ENCODE results near the gene ARL6IP1. TPM values are rescaled to one million over a fixed set of nuclear protein-coding genes. Genes with fewer than 3 reads are reported as not detected.

The ARL6IP1 gene
- 557 and 561 TPM in 2 replicates for total RNA-seq (2014; rRNA removed; shearing (Covaris generic))
- 204 and 219 TPM in 2 replicates for polyA plus RNA-seq (2015; cell fraction: cytosol; rRNA removed)
- 185 and 216 TPM in 2 replicates for polyA plus RNA-seq (2015; cell fraction: nucleus; rRNA removed)

DNA sequence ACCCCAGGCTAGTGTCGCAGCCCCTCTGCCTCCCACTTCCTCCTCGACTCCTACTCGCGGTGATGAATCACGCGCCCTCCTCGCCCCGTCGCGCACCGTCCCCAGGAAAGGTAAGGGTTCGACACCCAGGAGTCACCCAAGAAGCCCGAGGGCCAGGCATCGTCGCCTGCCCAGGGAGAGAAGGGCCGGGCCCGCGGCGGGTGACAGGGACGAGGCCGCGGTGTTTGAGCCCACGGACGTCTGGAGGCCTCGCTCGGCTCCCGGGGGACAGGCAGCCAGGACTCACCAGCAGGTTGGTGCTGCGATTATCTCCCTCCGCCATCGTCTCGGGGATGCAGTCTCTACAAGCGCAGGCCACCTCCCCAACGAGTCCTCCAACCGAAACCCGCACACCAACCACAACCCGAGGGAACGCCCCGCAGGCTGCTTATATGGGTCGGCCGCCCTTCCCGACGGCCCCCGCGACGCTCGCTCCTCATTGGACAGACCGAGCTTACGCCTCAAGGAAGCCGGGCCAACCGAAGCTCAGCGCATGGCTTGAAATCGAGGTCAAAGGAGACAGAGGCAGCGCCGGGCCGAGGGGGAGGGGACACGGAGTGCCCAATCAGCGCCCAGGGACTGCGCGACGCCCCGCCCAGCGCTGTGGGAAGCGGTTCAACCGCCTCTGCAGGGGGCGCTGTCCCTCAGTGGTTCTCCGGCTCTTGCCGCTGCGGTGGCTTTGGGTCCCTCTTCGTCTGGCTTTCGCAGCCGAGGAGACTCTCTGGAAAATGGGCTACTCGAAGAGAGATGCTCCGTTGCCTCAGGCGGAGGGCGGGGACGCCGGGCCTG is at the start of gene ARL6IP1:
TSS of gene ARL6IP1 (minus strand) at position 405 of the 828 bp plus-strand sequence. CDS start at position 322, 83 bp downstream.
- peak; percentile 100 for DNase-seq (ENCODE audit: low read depth)

DNA sequence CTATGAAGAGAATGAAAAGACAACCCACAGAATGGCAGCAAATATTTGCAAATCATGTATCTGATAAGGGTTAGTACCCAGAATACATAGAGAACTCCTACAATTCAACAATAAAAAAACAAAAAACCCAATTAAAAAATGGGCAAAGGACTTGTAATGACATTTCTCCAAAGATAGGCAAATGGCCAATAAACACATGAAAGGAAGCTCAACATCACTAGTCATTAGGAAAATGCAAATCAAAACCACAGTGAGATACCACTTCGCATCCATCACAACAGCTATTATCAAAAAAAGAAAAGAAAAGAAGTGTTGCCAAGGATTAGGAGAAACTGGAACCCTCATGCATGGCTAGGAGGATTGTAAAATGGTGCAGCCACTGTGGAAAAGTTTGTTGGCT is 45.1 kb upstream of the ARL6IP1 start:
- no peak for DNase-seq (ENCODE audit: low read depth)

DNA sequence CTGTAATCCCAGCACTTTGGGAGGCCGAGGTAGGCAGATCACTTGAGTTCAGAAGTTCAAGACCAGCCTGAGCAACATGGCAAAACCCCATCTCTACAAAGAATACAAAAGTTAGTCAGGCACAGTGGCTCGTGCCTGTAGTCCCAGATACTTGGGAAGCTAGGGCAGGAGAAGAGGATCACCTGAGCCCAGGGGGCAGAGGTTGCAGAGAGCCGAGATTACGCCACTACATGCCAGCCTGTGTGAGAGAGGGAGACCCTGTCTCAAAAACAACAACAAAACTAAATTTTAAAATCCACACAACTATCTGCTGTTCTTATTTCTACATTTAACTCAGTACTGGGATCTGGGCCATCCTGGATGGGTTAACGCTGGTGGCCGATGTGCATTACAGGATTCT is 41.2 kb upstream of the ARL6IP1 start:
- no peak for DNase-seq (ENCODE audit: low read depth)

DNA sequence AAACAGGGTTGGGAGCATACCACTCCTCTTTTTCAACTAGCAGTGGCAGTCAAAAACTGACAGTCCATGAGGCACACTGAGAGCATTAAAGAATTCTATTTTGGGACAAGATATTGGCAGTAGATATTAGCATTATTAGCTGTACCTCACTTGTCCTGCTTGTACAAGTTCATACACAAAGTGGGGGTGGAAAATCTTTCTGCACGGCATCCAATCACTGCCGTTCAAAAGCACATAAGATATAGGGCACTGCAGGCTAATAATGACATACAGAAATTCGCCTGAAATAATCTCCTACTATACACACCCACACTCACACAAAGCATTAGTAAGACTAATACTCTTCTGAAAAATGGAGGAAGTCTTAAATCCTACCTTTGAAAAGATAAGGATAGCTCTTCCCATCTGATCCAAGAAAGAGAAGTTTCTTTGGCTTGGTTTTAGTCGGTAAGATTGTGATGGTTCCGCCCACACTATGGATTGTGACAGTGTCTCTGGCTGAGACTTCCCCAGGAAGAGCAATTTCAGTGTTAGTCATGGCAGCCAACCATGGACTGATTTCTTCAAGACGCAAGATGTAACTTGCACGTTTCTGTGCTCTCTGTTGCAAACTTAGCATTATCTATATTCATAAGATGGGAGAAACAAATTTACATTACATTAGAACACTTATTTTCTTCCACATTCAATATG is 40.6 kb upstream of the ARL6IP1 start:
- no peak for DNase-seq (ENCODE audit: low read depth)

DNA sequence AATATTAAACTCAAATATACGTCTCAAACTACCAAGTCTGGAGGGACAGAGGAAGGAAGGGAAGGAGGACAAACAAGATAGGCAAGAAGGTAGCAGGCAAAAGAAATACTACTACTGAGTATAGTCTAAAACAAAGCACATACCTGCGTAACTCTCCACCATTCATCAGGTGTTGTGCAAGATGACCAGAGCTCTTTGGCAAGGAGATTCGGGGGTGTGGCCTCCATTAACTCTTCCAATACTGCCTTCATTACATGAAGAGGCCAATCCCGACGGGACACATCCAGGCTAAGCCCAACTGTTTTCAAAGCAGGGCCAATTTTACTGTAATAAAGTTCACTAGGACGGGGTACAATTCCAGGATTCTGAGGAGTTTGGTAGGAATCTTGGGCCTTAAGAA is 38.2 kb upstream of the ARL6IP1 start:
- DNase-seq (ENCODE audit: low read depth): no peak

DNA sequence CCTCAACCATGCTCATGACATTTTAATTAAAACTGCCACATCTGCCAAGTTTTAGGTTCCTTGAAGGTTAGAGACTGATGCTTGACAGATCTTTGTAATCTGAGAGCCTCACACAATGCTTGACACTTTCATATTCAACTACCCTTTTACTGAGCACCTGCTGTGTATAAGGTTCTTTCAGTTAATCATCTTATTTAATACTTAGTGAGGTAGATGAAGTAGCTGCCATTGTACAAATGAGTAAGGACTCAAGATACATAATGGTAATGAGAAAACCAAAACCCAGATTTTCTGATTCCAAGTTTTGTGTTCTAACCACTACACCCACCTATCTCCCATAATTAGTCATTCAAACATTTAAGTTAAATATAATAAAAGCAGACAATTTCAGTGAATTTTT is 35.4 kb upstream of the ARL6IP1 start:
- no peak for DNase-seq (ENCODE audit: low read depth)

DNA sequence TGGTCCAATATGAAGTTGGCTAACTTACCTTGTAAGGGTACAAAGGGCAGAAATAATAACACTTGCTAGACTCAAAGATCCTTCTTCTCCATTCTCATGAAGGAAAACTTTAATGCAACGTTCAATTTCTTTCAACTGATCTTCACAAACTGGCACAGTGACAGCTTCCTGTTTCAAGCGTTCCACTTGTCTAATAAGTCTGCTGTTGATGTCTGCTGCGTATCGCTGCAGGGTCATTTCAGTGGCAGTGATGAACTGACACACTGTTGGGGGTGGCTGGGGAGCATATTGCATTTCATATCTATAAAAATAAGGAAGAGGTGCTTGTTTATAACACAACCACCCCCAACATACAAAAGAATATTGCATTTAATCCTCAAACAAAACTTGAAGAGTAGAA is 33.5 kb upstream of the ARL6IP1 start:
- DNase-seq (ENCODE audit: low read depth): no peak

DNA sequence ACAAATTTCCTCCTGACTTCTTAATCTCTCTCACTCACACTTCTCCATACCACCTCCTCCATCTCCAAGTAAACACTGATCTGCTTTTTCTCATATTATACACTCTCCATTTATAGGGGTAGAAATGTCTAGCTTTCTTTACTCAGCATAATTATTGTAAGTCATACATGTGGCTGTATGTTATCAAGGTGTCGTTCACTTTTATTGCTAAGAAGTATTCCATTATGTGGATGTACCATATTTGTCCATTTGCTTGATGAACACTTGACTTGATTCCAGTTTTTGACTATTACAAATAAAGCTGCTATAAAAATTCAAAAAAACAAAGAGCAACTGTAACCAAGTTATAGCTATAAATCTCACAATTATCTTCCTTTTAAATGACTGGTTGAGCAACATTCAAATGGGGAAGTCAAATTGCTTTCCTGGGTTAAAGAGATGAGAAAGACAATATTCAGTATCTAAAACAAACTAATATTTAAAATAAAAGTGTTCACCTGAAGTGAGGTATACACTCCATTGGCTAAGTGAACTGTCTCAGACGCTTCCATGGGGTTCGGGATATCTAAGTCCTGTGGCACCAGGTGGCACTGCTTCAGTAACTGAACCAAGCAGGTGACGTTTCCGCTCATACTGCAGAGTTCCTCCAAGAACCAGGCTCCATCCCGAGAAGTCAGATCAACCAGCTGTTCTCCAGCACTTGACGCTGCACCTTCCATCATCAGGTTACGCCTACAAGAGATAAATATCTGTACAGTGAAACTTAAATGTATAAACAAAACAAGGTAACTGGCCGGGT is 32.6 kb upstream of the ARL6IP1 start:
- no peak for DNase-seq (ENCODE audit: low read depth)

DNA sequence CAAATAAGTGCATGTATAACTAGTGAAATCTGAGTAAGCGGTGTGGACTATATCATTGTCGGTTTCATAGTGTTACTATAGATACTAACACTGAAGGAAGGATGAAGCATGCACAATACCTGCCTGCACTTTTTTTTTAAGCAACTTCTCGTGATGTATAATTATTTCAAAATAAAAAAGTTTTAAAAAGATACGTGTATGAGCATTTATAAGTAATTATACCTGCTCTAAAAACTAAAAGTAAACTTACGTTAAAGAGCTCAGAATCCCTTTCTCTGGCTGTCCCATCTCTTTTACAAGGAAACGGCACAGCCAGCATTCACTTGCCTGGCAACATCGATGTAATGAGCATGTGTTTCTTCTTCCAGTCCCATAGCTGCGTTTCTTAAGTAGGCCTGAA is 31.3 kb upstream of the ARL6IP1 start:
- no peak for DNase-seq (ENCODE audit: low read depth)

DNA sequence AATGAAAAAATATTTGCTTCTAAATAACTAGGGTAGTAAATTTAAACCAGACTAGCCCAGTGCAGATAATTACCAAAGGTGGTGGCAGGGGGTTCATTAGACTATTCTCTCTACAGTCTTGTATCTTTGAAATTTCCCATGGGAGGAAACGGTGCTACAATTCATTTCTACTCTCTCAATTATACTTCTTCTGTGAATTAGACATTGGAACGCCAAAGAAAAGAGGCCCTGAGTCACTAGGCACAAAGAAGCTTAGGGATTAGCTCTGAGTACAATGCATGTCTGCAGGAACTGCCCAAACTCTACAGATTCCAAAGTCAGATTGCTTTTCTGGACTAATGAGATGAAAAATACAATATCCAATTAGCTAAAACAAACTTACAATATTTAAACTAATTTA is 30.7 kb upstream of the ARL6IP1 start:
- no peak for DNase-seq (ENCODE audit: low read depth)

DNA sequence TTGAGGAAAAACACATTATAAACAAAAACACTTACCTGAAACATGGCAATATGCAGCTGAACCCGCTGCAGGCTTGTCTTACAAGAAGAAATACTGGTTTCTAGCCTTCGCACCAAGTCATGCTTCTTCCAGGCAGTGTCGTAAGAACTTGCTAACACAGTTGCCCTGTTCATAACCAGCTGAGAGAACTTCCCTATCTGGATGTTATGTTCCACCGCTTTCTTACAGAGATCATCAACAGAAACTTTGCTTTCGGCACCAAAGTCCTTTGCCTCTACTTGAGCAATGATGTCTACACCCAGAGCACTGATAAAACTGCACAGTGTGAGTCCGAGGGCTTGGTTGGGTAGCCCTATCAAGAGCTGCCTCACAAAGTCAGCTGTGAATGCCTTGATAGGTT is 27.9 kb upstream of the ARL6IP1 start:
- DNase-seq (ENCODE audit: low read depth): no peak

DNA sequence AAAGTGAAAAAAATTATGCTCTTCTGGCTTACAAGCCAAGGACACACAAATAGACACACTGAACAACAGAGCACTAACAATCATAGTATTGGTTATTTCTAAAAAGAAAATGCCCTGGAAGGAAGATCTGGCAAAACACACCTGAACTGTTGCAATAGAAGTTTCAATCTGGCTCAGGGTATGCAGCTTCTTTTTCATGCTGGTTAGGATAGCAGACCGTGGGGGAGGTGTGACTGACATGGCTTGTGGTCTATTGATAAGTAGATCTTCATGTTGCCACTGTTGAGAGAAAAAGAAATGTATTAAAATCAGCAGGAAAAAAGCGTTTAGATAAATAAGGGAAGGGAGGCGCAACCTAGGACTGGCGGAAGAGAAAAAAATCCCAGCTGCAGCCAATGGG is 26.5 kb upstream of the ARL6IP1 start:
- no peak for DNase-seq (ENCODE audit: low read depth)

DNA sequence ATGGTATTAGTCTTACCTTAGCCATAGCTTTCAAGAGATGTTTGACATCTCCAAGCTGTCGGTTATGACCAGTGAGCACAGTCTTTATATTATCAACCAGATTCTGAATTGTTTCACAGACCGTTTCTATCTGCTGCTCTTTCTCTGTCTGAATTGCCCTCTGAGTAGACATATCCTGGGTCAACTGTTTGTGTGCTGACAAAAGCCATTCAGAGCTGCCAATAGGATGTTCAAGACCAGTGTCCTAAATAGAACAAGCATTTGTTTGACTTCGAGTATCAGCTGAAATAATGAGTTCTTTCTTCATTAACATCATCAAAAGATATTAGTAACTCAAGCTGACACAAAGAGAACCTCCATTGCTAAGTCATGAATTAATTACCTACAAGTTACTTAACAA is 14.9 kb upstream of the ARL6IP1 start:
- no peak for DNase-seq (ENCODE audit: low read depth)

DNA sequence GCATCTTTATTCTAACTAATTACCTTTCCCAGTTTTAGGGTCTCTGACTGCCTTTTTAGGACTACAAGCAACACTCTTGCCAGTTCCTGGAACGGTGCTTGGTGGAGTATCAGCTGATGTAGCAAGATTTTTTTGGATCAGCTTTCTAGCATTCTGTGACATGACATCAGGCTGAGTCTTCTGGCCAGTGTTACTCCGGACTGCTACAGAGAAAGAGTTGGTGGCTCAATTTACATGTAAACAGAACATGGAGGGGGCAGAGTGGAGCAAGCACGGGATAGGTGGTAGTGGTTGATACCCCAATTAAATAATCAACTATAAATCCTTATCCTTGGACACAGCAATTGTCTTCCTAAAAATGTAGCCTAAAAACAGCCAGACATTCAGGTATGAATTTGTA is 10.6 kb upstream of the ARL6IP1 start:
- no peak for DNase-seq (ENCODE audit: low read depth)

DNA sequence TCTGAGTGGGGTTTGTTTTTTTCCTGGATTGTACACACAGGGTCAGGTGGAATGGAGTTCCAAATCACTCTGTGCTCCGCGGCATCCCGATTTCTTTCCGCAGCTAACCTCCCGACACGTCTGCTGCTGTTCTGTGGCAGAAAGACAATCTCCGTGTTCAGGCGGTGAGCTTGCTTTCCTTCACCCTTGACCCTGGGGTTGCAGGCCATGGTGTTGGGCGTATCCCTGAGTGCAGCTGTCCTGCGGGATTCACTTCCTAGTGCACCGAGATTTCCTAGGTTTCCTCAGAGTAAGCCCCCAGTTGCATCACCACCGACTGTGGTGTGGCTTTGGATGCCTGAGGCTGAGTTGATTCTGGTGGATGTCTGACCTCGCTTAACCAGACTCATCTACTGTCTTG is 7.8 kb upstream of the ARL6IP1 start:
- no peak for DNase-seq (ENCODE audit: low read depth)

DNA sequence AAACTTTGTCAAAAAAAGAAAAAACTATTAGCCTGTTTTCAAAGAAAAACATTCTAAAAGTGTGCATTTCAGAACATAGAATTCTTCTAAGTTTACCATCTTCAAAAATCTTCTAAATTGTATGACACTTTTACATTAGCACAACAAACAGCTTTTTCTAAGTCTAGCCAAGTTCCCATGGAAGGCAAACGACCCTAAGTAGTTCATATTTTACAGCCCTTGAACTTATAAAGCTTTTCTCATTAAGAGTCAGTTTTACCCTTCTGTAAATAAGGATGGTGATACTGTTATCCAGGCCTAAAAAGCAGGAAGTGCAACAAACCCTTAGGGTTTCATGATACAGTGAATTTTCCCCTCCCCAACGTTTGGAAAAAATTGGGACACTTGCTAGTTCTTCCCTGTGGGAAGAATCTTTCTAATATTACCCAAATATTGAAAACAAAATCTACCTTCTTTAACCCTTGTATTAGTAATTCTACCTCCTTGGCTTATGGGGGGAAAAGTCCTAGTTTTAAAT is 4.0 kb upstream of the ARL6IP1 start:
- DNase-seq (ENCODE audit: low read depth): no peak

DNA sequence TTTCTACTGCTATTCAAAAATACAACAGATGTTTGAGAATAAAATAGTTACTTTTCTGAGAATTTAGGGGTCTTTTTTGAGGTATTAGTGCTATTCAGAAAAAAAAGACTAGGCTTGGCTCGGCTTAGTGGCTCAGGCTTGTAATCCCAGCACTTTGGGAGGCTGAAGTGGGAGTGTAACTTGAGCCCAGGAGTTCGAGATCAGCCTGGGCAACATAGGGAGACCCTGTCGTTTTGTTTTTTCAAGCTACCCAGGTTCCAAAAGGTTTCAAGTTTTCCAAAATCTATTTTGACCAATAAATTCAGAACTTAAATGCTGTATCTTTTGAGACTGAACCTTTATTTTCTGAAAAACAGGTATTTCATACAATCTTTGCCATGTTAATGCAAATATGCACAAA is 3.2 kb upstream of the ARL6IP1 start:
- DNase-seq (ENCODE audit: low read depth): no peak

DNA sequence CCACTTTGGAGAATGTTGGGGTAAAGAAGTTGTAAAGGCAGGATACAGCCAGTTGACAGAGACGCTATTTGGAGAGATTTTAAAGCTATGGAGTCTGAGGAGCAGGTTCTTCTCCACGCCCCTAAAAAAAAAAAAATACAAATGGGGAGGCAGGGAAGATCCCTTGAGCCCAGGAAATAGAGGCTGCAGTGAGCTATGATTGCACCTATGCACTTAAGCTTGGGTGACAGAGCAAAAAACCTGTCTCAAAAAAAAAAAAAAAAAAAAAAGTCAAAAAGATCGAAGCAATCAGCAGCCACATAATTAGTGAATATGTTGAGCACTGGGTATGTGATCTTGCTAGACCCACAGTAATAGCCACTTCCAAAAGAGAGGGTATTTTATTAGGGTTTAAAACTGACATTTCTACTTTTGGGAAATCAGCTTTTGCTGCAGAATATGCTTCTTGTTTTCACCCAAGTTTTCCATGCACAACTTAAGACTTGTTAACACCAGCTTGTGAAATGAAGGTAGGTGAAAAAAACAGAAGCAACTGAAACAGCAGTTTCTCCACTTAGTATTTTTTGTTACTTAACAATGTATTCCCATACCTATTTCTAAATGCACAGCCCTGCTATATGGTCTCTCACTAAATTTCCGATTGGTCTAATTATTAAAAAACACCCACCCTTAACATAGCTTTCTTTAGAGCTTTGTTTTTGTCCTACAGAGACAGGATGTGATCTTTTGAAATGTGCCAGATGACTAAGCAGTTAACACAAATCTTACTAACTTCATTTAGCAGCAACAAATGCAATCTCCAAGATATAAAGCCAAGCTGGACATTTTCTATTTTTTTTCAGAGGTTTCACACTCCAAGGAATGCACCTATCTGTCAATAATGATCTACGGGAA is 2.5 kb upstream of the ARL6IP1 start:
- peak; percentile 59 for DNase-seq (ENCODE audit: low read depth)

DNA sequence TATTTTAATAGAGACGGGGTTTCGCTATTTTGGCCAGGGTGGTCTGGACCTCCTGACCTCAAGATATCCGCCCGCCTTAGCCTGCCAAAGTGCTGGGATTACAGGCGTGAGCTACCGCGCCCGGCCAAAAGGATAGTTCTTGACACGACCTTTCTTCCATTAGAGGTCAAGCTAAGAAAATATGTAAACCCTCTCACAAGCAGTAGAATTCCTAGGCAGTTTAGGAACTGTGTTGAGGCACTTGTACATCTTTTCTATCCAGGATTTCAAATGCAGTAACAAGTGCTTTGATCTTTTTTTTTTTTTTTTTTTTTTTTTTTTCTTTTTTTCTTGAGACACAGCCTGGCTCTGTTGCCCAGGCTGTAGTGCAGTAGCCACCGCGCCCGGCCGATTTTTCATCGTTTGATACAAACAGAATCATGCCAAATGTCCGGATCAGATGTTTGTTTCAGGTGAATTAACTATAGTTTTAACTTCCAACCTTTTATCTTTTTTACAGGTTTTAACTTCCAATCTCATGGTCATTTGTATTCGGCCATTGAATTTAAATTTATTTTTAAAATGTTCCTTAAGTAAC is 1.5 kb upstream of the ARL6IP1 start:
- DNase-seq (ENCODE audit: low read depth): no peak

DNA sequence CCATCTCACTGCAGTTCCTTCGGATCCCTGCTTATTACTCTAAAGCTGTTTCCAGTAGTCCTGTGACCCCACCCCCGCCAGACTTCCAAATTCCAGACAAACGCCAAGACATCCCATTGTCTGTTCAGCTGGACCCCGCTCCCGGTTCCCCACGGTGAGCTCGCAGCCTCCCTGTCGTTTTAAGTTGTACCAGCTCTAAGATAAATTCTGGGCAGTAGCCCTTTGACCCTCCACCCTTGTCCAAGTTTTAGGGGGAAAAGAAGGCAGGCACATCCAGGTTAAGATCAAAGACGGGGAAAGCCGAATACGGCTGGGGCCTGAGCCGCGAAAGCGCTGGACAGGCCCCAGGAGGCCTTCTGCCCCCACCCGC is 589 bp downstream of the ARL6IP1 start:
- no peak for DNase-seq (ENCODE audit: low read depth)

All from HT1080 (cell line).